Left hindlimb (tissue), 1 donor: ENCODE results near the gene PHF2.
A peak's percentile ranks its signal among the peaks of the same experiment; 100 is the strongest.

Experiments
- DNase-seq: peaks from one replicate; pipeline ENCODE4 v3.0.0-alpha.2; 2018

Gene PHF2

GRCh38 chr9:93576258-93577077 is at the start of gene PHF2:
PHF2 (plus strand) TSS chr9:93576584; CDS start chr9:93576774, 190 bp downstream.
- DNase-seq: no peak

GRCh38 chr9:93531374-93531773 is 45.0 kb upstream of the PHF2 start:
- DNase-seq: no peak

- DNase-seq: no peak
These were observed 44.2 kb upstream of the PHF2 start for GRCh38 chr9:93532141-93532540.

- no peak for DNase-seq
These were observed 42.5 kb upstream of the PHF2 start for GRCh38 chr9:93533863-93534262.

- no peak for DNase-seq
These were observed 40.2 kb upstream of the PHF2 start for GRCh38 chr9:93536167-93536566.

- DNase-seq: no peak
These were observed 39.5 kb upstream of the PHF2 start for GRCh38 chr9:93536874-93537273.

- DNase-seq: no peak
These were observed 36.1 kb upstream of the PHF2 start for GRCh38 chr9:93540305-93540704.

GRCh38 chr9:93541005-93541404 is 35.4 kb upstream of the PHF2 start:
- DNase-seq: no peak

GRCh38 chr9:93541581-93542349 is 34.6 kb upstream of the PHF2 start:
- no peak for DNase-seq

- DNase-seq: no peak
These were observed 33.3 kb upstream of the PHF2 start for GRCh38 chr9:93543117-93543516.

GRCh38 chr9:93546356-93546755 is 30.0 kb upstream of the PHF2 start:
- no peak for DNase-seq

- DNase-seq: no peak
These were observed 26.8 kb upstream of the PHF2 start for GRCh38 chr9:93549611-93550010.

GRCh38 chr9:93552923-93553322 is 23.5 kb upstream of the PHF2 start:
- DNase-seq: no peak

- DNase-seq: no peak
These were observed 21.0 kb upstream of the PHF2 start for GRCh38 chr9:93555370-93555769.

GRCh38 chr9:93557366-93558137 is 18.8 kb upstream of the PHF2 start:
- no peak for DNase-seq

- DNase-seq: no peak
These were observed 17.9 kb upstream of the PHF2 start for GRCh38 chr9:93558503-93558902.

GRCh38 chr9:93560991-93561390 is 15.4 kb upstream of the PHF2 start:
- DNase-seq: no peak

GRCh38 chr9:93562157-93562556 is 14.2 kb upstream of the PHF2 start:
- DNase-seq: no peak

GRCh38 chr9:93565089-93565488 is 11.3 kb upstream of the PHF2 start:
- no peak for DNase-seq

- DNase-seq: peak; percentile 99
These were observed 9.7 kb upstream of the PHF2 start for GRCh38 chr9:93566408-93567270.

GRCh38 chr9:93567271-93567959 is 9.0 kb upstream of the PHF2 start:
- no peak for DNase-seq

- no peak for DNase-seq
These were observed 8.2 kb upstream of the PHF2 start for GRCh38 chr9:93568169-93568568.
